Parathyroid adenoma (tissue), 2 donors: Measurements from ENCODE around the gene RHCE.

Source experiments
- H2AFZ ChIP-seq: fragments of 300-600 bp; sonication (generic); one replicate; pipeline ENCODE4 v1.7.0; 2017; ENCODE audit warnings: antibody characterized with exemption, mild to moderate bottlenecking
- H3K27ac ChIP-seq: fragments of 300-600 bp; sonication (generic); one replicate; pipeline ENCODE4 v1.7.0; 2017
- H3K27me3 ChIP-seq: fragments of 300-600 bp; sonication (generic); one replicate; pipeline ENCODE4 v1.7.0; 2017; ENCODE audit warnings: low read length; ENCODE audit not compliant: control insufficient read depth, insufficient read depth
- H3K36me3 ChIP-seq: fragments of 300-600 bp; sonication (generic); one replicate; pipeline ENCODE4 v1.7.0; 2017; ENCODE audit warnings: low read length; ENCODE audit not compliant: control insufficient read depth, insufficient read depth
- H3K4me1 ChIP-seq: fragments of 300-600 bp; sonication (generic); one replicate; pipeline ENCODE4 v1.7.0; 2017; ENCODE audit warnings: control low read depth
- H3K4me2 ChIP-seq: fragments of 300-600 bp; sonication (generic); one replicate; pipeline ENCODE4 v1.7.0; 2017; ENCODE audit warnings: low read length
- H3K4me3 ChIP-seq: fragments of 300-600 bp; sonication (generic); one replicate; pipeline ENCODE4 v1.7.0; 2017; ENCODE audit warnings: low read depth, low read length
- H3K79me2 ChIP-seq: fragments of 300-600 bp; sonication (generic); one replicate; pipeline ENCODE4 v1.7.0; 2017; ENCODE audit warnings: control low read depth
- H3K9ac ChIP-seq: fragments of 300-600 bp; sonication (generic); one replicate; pipeline ENCODE4 v1.7.0; 2017; ENCODE audit warnings: mild to moderate bottlenecking
- H3K9me3 ChIP-seq: fragments of 300-600 bp; sonication (generic); one replicate; pipeline ENCODE4 v1.7.0; 2017; ENCODE audit warnings: low read length; ENCODE audit not compliant: control insufficient read depth
- TF ChIP-seq, protein P1 (sequence below): fragments of 300-600 bp; sonication (generic); IDR thresholded peaks from one replicate; pipeline ENCODE4 v1.7.0; 2017; ENCODE audit warnings: antibody characterized with exemption, mild to moderate bottlenecking
- donor health status: primary hyperparathyroidism.

Gene RHCE

DNA sequence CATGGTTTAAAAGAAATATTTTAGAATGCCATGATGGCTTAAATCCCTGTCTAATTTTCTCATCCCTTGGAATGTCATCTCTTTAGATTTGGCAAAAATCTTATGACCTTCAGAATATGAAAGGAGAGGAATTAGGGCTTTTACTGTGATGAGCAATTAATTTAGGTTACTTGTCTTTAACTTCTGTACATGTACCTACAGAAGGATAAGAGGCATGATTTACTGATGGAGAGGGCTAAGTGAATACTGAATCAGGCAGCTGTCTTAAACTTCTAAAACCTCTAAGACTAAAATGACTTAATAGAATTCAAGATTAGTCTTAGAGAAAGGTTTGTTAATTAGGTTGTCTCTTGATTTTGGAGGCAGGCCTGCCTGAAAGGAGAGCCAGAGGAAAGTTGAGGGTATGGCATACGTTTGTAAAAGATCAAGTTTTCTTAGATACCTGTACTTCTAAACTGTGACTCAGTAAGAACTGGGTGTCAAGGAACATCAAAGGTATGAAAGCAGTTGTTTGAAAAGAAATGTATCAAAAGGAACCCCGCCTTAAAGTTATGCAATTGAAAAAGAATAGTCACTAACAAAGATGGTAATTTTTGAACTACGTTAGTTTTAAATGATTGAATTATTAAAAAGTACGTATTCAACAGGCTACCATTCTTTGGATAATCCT is 22.5 kb upstream of the RHCE start:
- Histone ChIP-seq H3K27me3 (no peaks in the 10 kb centered on the region), H3K4me1 (no peaks in the 10 kb centered on the region), H3K4me3 (no peak overlapping the region), H2AFZ (no peak overlapping the region), H3K9ac (no peak overlapping the region), H3K36me3 (no peaks in the 10 kb centered on the region), H3K9me3 (no peaks in the 10 kb centered on the region), H3K27ac (no peak overlapping the region), H3K4me2 (no peak overlapping the region), H3K79me2 (peaks cover 14% of the 10 kb centered on the region)
- TF ChIP-seq, protein P1, sequence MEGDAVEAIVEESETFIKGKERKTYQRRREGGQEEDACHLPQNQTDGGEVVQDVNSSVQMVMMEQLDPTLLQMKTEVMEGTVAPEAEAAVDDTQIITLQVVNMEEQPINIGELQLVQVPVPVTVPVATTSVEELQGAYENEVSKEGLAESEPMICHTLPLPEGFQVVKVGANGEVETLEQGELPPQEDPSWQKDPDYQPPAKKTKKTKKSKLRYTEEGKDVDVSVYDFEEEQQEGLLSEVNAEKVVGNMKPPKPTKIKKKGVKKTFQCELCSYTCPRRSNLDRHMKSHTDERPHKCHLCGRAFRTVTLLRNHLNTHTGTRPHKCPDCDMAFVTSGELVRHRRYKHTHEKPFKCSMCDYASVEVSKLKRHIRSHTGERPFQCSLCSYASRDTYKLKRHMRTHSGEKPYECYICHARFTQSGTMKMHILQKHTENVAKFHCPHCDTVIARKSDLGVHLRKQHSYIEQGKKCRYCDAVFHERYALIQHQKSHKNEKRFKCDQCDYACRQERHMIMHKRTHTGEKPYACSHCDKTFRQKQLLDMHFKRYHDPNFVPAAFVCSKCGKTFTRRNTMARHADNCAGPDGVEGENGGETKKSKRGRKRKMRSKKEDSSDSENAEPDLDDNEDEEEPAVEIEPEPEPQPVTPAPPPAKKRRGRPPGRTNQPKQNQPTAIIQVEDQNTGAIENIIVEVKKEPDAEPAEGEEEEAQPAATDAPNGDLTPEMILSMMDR = no peak

DNA sequence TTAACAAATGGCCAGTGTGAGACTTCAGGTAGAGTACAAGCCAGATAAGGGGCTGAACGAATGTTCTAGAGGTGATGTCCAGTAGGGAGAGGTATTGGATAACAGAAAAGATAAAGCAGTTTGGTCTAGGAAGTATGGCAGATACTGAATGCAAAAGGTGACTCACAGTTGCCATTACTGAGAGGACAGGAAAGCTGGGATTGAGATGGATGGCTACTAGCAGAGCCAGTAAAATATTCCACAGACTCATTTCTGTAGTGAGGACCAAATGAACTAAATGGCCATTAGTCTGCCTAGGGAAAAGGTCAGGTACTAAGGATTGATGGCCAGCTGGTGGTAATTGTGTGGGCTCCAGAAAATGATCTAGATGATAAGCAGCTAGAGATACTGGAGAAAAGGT is 21.6 kb upstream of the RHCE start:
- peaks cover 16% of the 10 kb centered on the region for H3K79me2 ChIP-seq
- H3K4me2 ChIP-seq = no peak overlapping the region
- H3K27me3 ChIP-seq = no peaks in the 10 kb centered on the region
- H3K36me3 ChIP-seq = no peaks in the 10 kb centered on the region
- H3K9me3 ChIP-seq = no peaks in the 10 kb centered on the region
- H3K27ac ChIP-seq = no peak overlapping the region
- H2AFZ ChIP-seq = no peak overlapping the region
- H3K4me3 ChIP-seq = no peak overlapping the region
- TF ChIP-seq, protein P1 = no peak
- H3K4me1 ChIP-seq = no peaks in the 10 kb centered on the region
- no peak overlapping the region for H3K9ac ChIP-seq

DNA sequence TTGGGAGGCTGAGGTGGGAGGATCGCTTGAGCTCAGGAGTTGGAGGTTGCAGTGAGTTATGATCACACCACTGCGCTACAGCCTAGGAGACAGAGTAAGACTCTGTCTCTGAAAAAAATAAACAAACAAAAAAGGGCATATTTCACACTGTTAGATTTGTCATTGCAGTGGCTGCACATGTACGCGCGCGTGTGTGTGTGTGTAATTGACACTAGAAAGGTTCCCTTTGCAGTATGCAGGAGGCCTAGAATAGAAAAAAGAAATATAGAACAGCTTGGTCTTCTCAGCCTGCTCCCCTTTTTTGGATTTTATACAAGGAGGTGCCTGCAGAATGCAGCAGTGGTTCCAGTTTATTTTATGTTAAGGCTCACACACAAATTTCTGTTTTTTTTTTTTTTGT is 18.7 kb upstream of the RHCE start:
- H3K36me3 ChIP-seq = no peaks in the 10 kb centered on the region
- H3K27ac ChIP-seq = no peak overlapping the region
- H3K27me3 ChIP-seq = no peaks in the 10 kb centered on the region
- H3K79me2 ChIP-seq = peaks cover 16% of the 10 kb centered on the region
- H3K4me1 ChIP-seq = peaks cover 3% of the 10 kb centered on the region
- TF ChIP-seq, protein P1 = no peak
- H3K9ac ChIP-seq = no peak overlapping the region
- H3K4me3 ChIP-seq = no peak overlapping the region
- no peak overlapping the region for H2AFZ ChIP-seq
- no peaks in the 10 kb centered on the region for H3K9me3 ChIP-seq
- H3K4me2 ChIP-seq = no peak overlapping the region

DNA sequence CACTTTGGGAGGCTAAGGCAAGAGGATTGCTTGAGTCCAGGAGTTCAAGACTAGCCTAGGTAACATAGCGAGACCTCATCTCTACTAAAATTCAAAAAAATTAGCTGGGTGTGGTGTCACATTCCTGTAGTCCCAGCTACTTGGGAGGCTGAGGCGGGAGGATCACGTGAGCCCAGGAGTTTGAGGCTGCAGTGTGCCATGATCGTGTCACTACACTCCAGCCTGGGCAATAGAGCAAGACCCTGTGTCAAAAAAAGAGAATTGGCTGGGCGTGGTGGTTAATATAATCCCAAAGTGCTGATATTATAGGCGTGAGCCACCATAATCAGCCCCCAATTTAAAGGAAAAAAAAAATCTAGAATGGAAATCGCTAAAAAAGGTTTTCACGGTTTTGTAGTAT is 17.0 kb upstream of the RHCE start:
- no peak overlapping the region for H3K9ac ChIP-seq
- peaks cover 3% of the 10 kb centered on the region for H3K4me1 ChIP-seq
- H3K9me3 ChIP-seq = no peaks in the 10 kb centered on the region
- H2AFZ ChIP-seq = no peak overlapping the region
- TF ChIP-seq, protein P1 = no peak
- no peak overlapping the region for H3K4me2 ChIP-seq
- H3K27ac ChIP-seq = no peak overlapping the region
- no peaks in the 10 kb centered on the region for H3K27me3 ChIP-seq
- no peak overlapping the region for H3K4me3 ChIP-seq
- peaks cover 10% of the 10 kb centered on the region for H3K79me2 ChIP-seq
- H3K36me3 ChIP-seq = no peaks in the 10 kb centered on the region

DNA sequence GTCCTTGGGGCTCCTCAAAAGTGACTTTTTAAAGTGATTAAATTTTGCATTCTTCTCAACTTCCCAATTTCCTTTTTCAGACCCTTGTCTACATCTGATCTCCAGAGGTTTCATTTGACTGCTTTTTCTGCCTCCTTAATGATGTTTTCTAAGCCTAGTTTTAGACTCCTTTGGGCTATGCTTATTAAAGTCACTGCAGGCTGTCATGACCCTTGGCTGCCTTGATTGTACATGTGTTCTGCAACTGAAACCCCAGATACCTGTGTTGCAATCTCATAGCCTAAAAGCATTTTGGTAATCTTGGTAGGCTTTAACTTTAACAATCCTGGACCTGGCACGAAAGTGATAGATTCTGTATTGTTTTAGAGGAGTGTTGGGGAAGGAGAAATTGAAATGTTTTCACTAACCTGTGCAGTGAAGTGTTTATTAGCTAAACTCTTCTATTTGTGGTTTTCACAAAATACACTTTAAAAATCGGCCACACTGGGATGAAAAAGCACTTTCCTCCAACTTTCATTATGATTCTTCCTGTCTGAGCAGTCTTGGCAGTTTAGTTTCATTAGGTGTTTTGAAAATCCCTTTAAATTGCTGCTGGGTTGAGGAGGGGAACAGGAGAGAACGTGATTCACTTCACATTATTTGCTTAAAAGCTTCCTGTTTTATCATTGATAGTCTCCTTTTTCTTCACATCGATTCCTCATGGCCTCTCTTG is 14.9 kb upstream of the RHCE start:
- H3K27ac ChIP-seq = no peak overlapping the region
- TF ChIP-seq, protein P1 = no peak

More for the DNA sequence above, 14.9 kb upstream of the RHCE start:
- Histone ChIP-seq H3K79me2 (peaks cover 2% of the 10 kb centered on the region), H3K4me2 (no peak overlapping the region), H3K9ac (no peak overlapping the region), H3K4me1 (peaks cover 3% of the 10 kb centered on the region), H2AFZ (no peak overlapping the region), H3K36me3 (no peaks in the 10 kb centered on the region), H3K9me3 (no peaks in the 10 kb centered on the region), H3K4me3 (no peak overlapping the region), H3K27me3 (no peaks in the 10 kb centered on the region)
